ENCODE data around the gene COP1.

COP1 gene

GRCh38 chr1:176201568-176201967, 5.5 kb downstream of the COP1 start:
- ChIA-PET CTCF (no interaction called here), POLR2A (ENCODE audit: low non-redundant PET) (no interaction called here)
- TF ChIP-seq, protein P1, sequence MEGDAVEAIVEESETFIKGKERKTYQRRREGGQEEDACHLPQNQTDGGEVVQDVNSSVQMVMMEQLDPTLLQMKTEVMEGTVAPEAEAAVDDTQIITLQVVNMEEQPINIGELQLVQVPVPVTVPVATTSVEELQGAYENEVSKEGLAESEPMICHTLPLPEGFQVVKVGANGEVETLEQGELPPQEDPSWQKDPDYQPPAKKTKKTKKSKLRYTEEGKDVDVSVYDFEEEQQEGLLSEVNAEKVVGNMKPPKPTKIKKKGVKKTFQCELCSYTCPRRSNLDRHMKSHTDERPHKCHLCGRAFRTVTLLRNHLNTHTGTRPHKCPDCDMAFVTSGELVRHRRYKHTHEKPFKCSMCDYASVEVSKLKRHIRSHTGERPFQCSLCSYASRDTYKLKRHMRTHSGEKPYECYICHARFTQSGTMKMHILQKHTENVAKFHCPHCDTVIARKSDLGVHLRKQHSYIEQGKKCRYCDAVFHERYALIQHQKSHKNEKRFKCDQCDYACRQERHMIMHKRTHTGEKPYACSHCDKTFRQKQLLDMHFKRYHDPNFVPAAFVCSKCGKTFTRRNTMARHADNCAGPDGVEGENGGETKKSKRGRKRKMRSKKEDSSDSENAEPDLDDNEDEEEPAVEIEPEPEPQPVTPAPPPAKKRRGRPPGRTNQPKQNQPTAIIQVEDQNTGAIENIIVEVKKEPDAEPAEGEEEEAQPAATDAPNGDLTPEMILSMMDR (conservative IDR thresholded peaks at IDR 0.05; ENCODE audit: low read depth) = no peak
- DNase-seq (ENCODE audit: low spot score) = no peak
- H3K27ac ChIP-seq = no peak overlapping the region

- no peak overlapping the region for H3K27ac ChIP-seq
- TF ChIP-seq, protein P1 (conservative IDR thresholded peaks at IDR 0.05; ENCODE audit: low read depth) = no peak
- POLR2A ChIA-PET (ENCODE audit: low non-redundant PET) = no interaction called here
- no peak for DNase-seq (ENCODE audit: low spot score)
- CTCF ChIA-PET = no interaction called here
Observed at GRCh38 chr1:176199707-176200106, 7.4 kb downstream of the COP1 start.

DNA sequence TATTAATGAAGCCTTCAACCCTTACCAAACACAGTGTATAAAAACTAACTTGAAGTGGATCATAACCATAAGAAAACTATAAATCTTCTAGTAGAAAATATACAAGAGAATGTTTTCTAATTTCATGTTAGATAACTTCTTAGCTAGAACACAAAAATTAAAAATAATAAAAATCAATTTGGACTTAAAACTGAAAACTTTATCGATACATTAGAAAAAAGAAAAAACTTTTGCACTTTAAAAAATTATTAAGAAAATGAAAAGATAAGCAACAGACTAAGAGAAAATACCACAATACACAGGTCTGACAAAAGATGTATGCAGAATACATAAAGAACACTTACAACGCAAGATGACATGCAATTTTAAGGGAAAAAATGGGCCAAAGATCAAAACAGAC, 8.7 kb downstream of the COP1 start:
- CTCF ChIA-PET = interaction anchor here (0.6 kb wide), 1 partner anchor 587 kb away, joined by 3 read pairs; no protein-coding TSS in a partner anchor
- TF ChIP-seq, protein P1 (conservative IDR thresholded peaks at IDR 0.05; ENCODE audit: low read depth) = no peak

GRCh38 chr1:176196728-176197127, 10.4 kb downstream of the COP1 start:
- DNase-seq (ENCODE audit: low spot score) = no peak
- ChIA-PET POLR2A (ENCODE audit: low non-redundant PET) (no interaction called here), CTCF (no interaction called here)
- no peak overlapping the region for H3K27ac ChIP-seq
- TF ChIP-seq, protein P1 (conservative IDR thresholded peaks at IDR 0.05; ENCODE audit: low read depth) = no peak

More for the DNA sequence above, 8.7 kb downstream of the COP1 start:
- POLR2A ChIA-PET (ENCODE audit: low non-redundant PET) = no interaction called here
- no peak for DNase-seq (ENCODE audit: low spot score)
- H3K27ac ChIP-seq = no peak overlapping the region

GRCh38 chr1:176195547-176195946, 11.5 kb downstream of the COP1 start:
- no peak overlapping the region for H3K27ac ChIP-seq
- no peak for DNase-seq (ENCODE audit: low spot score)
- TF ChIP-seq, protein P1 (conservative IDR thresholded peaks at IDR 0.05; ENCODE audit: low read depth) = no peak
- POLR2A ChIA-PET (ENCODE audit: low non-redundant PET) = no interaction called here
- CTCF ChIA-PET = no interaction called here

GRCh38 chr1:176193663-176194062, 13.4 kb downstream of the COP1 start:
- POLR2A ChIA-PET (ENCODE audit: low non-redundant PET) = no interaction called here
- CTCF ChIA-PET = no interaction called here
- TF ChIP-seq, protein P1 (conservative IDR thresholded peaks at IDR 0.05; ENCODE audit: low read depth) = no peak
- no peak overlapping the region for H3K27ac ChIP-seq
- no peak for DNase-seq (ENCODE audit: low spot score)

- TF ChIP-seq, protein P1 (conservative IDR thresholded peaks at IDR 0.05; ENCODE audit: low read depth) = no peak
- DNase-seq (ENCODE audit: low spot score) = no peak
- H3K27ac ChIP-seq = no peak overlapping the region
- CTCF ChIA-PET = no interaction called here
- POLR2A ChIA-PET (ENCODE audit: low non-redundant PET) = no interaction called here
Observed at GRCh38 chr1:176193023-176193422, 14.1 kb downstream of the COP1 start.

Measured in RWPE1 (cell line).